ENCODE results near the gene LZTS3.

The LZTS3 gene

DNA sequence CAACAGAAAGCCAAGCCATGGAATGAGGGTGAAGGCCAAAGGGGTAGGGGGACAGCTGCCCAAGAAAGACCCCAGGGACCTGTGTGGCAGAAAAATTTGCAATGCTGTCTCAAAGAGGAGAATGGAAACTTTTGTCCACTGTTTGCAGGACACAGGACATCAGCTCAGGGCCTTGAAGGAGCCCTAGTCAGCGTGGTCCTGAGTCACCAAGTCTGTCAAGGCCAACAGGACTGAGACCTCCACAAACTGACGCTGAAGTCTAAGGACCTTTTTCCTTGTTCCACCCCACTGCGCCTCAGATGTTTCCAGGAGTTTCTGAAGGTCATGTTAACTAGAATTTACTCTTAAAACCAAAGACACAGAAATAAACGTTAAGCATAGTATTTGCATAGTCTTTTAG is 57.0 kb downstream of the LZTS3 start:
- no peak overlapping the region for H3K27ac ChIP-seq

DNA sequence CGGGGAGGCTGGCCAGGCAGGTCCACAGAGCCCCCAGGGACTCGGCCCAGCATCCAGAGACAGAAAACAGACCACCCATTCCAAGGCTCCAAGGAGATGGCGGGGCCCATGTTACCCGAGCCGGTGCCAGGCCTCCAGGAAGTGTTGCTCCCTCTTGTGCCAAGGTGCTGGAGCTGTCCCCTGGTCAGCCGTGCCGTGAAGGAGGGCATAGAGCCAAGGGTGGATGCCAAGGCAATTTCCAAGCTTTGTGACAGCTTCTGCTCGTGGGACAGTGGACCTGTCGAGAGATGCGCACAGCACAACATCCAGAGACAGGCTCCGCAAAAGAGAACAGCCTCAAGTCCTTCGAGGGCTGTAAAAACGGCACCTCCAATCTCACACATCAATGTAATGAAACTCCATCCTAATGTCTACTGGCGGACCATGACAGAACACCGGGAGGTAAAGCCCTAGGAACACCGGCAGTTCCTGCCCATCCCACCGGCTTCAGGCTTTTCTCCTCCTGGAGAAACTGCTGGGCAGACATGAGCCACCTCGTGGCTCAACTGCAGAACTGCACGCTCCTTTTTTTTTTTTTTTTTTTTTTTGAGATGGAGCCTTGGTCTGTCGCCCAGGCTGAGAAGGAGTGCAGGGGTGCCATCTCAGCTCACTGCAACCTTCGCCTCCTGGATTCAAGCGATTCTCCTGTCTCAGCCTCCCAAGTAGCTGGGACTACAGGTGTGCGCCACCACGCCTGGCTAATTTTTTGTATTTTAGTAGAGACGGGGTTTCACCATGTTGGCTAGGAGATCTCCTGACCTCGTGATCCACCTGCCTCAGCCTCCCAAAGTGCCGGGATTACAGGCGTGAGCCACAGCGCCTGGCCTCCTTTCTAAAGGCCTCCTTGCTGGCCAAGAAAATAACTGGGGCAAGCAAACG is 57.9 kb downstream of the LZTS3 start:
- no peak overlapping the region for H3K27ac ChIP-seq
- no peak for DNase-seq (ENCODE audit: low read depth, low spot score)

More for the DNA sequence above, 57.0 kb downstream of the LZTS3 start:
- no peak for DNase-seq (ENCODE audit: low read depth, low spot score)

All from epithelial cell of prostate (primary cell).